ENCODE results near the gene EIF2AK3. TPM values are rescaled to one million over a fixed set of nuclear protein-coding genes. Genes with fewer than 3 reads are reported as not detected.

The EIF2AK3 gene
- total and polyA plus RNA-seq, 9 donors = 6.2 to 19.8 (median 18.0) TPM

- DNase-seq = no peak
- 75 to 89% (median 79%) methylated on average over 2 of the region's 2 CpGs for WGBS, 3 donors
- H3K9me3 ChIP-seq = no peaks in the 10 kb centered on the region
- intact Hi-C loops (cut with DNase I) = no loop called here
- no peaks in the 10 kb centered on the region for H3K27me3 ChIP-seq
- no peak overlapping the region for H3K4me3 ChIP-seq
- H3K4me1 ChIP-seq (ENCODE audit: insufficient read depth) = peaks cover 7% of the 10 kb centered on the region
- no peaks in the 10 kb centered on the region for H3K36me3 ChIP-seq
- H3K27ac ChIP-seq = no peak overlapping the region
- TF ChIP-seq POLR2A (IDR thresholded peaks at IDR 0.05) = no peak
- no peak for TF ChIP-seq EP300 (IDR thresholded peaks at IDR 0.05)
- TF ChIP-seq, protein P1, sequence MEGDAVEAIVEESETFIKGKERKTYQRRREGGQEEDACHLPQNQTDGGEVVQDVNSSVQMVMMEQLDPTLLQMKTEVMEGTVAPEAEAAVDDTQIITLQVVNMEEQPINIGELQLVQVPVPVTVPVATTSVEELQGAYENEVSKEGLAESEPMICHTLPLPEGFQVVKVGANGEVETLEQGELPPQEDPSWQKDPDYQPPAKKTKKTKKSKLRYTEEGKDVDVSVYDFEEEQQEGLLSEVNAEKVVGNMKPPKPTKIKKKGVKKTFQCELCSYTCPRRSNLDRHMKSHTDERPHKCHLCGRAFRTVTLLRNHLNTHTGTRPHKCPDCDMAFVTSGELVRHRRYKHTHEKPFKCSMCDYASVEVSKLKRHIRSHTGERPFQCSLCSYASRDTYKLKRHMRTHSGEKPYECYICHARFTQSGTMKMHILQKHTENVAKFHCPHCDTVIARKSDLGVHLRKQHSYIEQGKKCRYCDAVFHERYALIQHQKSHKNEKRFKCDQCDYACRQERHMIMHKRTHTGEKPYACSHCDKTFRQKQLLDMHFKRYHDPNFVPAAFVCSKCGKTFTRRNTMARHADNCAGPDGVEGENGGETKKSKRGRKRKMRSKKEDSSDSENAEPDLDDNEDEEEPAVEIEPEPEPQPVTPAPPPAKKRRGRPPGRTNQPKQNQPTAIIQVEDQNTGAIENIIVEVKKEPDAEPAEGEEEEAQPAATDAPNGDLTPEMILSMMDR (IDR thresholded peaks at IDR 0.05) = no peak
Observed at GRCh38 chr2:88601286-88601685, 26.0 kb downstream of the EIF2AK3 start.

GRCh38 chr2:88600038-88600465 is 27.2 kb downstream of the EIF2AK3 start:
- intact Hi-C loops (cut with DNase I) = no loop called here
- Histone ChIP-seq H3K27ac (no peak overlapping the region), H3K27me3 (no peaks in the 10 kb centered on the region), H3K9me3 (no peaks in the 10 kb centered on the region), H3K4me1 (ENCODE audit: insufficient read depth) (peaks cover 7% of the 10 kb centered on the region), H3K4me3 (no peak overlapping the region), H3K36me3 (no peaks in the 10 kb centered on the region)
- TF ChIP-seq, protein P1 (IDR thresholded peaks at IDR 0.05) = no peak
- TF ChIP-seq EP300 (IDR thresholded peaks at IDR 0.05) (no peak), POLR2A (IDR thresholded peaks at IDR 0.05) (no peak)
- 61 to 72% (median 61%) methylated on average over 4 of the region's 4 CpGs for WGBS, 3 donors
- DNase-seq = peak in 1 of 5 donors; percentile 15

GRCh38 chr2:88599527-88599926 is 27.7 kb downstream of the EIF2AK3 start:
- no peak for TF ChIP-seq POLR2A (IDR thresholded peaks at IDR 0.05)
- TF ChIP-seq EP300 (IDR thresholded peaks at IDR 0.05) = no peak
- TF ChIP-seq, protein P1 (IDR thresholded peaks at IDR 0.05) = no peak
- intact Hi-C loops (cut with DNase I) = loop anchor here in 2 of 4 donors (5.0 to 10.0 kb wide), 2 partner anchors 73 to 75 kb away; no protein-coding TSS in a partner anchor
- DNase-seq = no peak
- Histone ChIP-seq H3K27me3 (no peaks in the 10 kb centered on the region), H3K4me3 (no peak overlapping the region), H3K9me3 (no peaks in the 10 kb centered on the region), H3K27ac (no peak overlapping the region), H3K4me1 (ENCODE audit: insufficient read depth) (peaks cover 7% of the 10 kb centered on the region), H3K36me3 (no peaks in the 10 kb centered on the region)
- 78 to 83% (median 79%) methylated on average over 2 of the region's 2 CpGs for WGBS, 3 donors

DNA sequence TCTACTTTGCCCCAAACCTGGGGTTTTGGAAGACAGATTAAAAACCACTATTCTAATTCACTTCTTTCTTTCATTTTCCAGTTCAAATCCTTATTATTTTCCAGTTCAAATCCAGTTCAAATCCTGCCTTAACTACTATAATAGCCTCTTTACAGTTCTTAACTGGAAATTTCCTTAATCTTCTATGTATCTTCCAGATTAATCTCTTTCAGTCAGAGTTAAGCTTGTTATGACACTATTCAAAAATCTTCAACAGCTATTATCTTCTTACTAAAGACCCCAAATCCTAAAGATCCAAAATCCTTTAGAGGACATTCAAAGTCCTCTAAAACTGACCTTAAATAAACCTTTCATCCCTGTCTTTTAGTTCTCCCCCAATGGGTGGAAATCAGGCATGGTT is 30.1 kb downstream of the EIF2AK3 start:
- Histone ChIP-seq H3K27ac (no peak overlapping the region), H3K36me3 (no peaks in the 10 kb centered on the region), H3K9me3 (no peaks in the 10 kb centered on the region), H3K4me1 (ENCODE audit: insufficient read depth) (peaks cover 7% of the 10 kb centered on the region), H3K4me3 (no peak overlapping the region), H3K27me3 (no peaks in the 10 kb centered on the region)
- TF ChIP-seq EP300 (IDR thresholded peaks at IDR 0.05) = no peak
- TF ChIP-seq, protein P1 (IDR thresholded peaks at IDR 0.05) = no peak
- TF ChIP-seq POLR2A (IDR thresholded peaks at IDR 0.05) = no peak
- intact Hi-C loops (cut with DNase I) = loop anchor here in 2 of 4 donors (5.0 to 10.0 kb wide), 2 partner anchors 75 to 78 kb away; no protein-coding TSS in a partner anchor
- no peak for DNase-seq

All from ovary (tissue), 9 donors.